Measurements from ENCODE around the gene METRN.
A peak's percentile ranks its signal among the peaks of the same experiment; 100 is the strongest.
"Not testable (repeated sequence)": the region's sequence is repeated elsewhere in the genome, so short reads cannot be mapped to it uniquely, and the experiment has no call there.

METRN gene

DNA sequence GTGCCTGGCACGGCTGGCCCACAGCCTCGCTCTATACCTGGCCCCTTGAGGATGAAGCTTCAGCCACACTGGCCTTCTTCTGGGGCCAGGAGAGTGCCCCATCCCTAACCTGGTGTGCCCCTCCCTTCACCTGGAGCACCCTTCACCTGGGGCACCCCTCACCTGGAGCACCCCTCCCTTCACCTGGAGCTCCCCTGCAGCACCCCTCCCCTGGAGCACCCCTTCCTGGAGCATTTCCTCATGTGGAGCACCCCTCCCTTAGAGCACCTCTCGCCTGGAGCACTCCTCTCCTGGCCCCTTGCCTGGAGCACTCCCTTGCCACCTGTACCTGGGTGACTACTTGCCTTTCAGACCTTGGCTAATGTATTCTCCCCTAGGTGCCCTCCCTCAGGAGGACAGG lies 6.9 kb upstream of the METRN start:
- H3K4me3 Mint-ChIP-seq = no peak overlapping the region
- H3K9me3 Mint-ChIP-seq (ENCODE audit: low read depth) = no peaks in the 10 kb centered on the region
- H3K27ac Mint-ChIP-seq = no peak overlapping the region
- peaks cover 6% of the 10 kb centered on the region for H3K4me1 Mint-ChIP-seq (ENCODE audit: low read depth)
- no peaks in the 10 kb centered on the region for H3K36me3 Mint-ChIP-seq
- H3K27me3 Mint-ChIP-seq = peaks cover 15% of the 10 kb centered on the region

GRCh38 chr16:708959-709358 lies 6.0 kb upstream of the METRN start:
- peaks cover 6% of the 10 kb centered on the region for H3K4me1 Mint-ChIP-seq (ENCODE audit: low read depth)
- no peak overlapping the region for H3K4me3 Mint-ChIP-seq
- H3K9me3 Mint-ChIP-seq (ENCODE audit: low read depth) = no peaks in the 10 kb centered on the region
- H3K27ac Mint-ChIP-seq = no peak overlapping the region
- H3K36me3 Mint-ChIP-seq = no peaks in the 10 kb centered on the region
- peaks cover 15% of the 10 kb centered on the region for H3K27me3 Mint-ChIP-seq

- Mint-ChIP-seq H3K4me1 (ENCODE audit: low read depth) (peaks cover 6% of the 10 kb centered on the region), H3K4me3 (no peak overlapping the region), H3K9me3 (ENCODE audit: low read depth) (no peaks in the 10 kb centered on the region), H3K27me3 (peaks cover 15% of the 10 kb centered on the region), H3K27ac (no peak overlapping the region), H3K36me3 (no peaks in the 10 kb centered on the region)
Observed at GRCh38 chr16:709566-710499, 5.1 kb upstream of the METRN start.

- Mint-ChIP-seq H3K9me3 (ENCODE audit: low read depth) (no peaks in the 10 kb centered on the region), H3K27ac (no peak overlapping the region), H3K27me3 (peaks cover 15% of the 10 kb centered on the region), H3K36me3 (no peaks in the 10 kb centered on the region), H3K4me1 (ENCODE audit: low read depth) (peaks cover 6% of the 10 kb centered on the region), H3K4me3 (no peak overlapping the region)
Observed at GRCh38 chr16:710500-711075, 4.3 kb upstream of the METRN start.

- H3K4me1 Mint-ChIP-seq (ENCODE audit: low read depth) = peaks cover 8% of the 10 kb centered on the region
- H3K27ac Mint-ChIP-seq = no peak overlapping the region
- H3K9me3 Mint-ChIP-seq (ENCODE audit: low read depth) = no peaks in the 10 kb centered on the region
- H3K27me3 Mint-ChIP-seq = peaks cover 15% of the 10 kb centered on the region
- H3K36me3 Mint-ChIP-seq = no peaks in the 10 kb centered on the region
- H3K4me3 Mint-ChIP-seq = no peak overlapping the region
Observed at GRCh38 chr16:711084-711483, 3.8 kb upstream of the METRN start.

DNA sequence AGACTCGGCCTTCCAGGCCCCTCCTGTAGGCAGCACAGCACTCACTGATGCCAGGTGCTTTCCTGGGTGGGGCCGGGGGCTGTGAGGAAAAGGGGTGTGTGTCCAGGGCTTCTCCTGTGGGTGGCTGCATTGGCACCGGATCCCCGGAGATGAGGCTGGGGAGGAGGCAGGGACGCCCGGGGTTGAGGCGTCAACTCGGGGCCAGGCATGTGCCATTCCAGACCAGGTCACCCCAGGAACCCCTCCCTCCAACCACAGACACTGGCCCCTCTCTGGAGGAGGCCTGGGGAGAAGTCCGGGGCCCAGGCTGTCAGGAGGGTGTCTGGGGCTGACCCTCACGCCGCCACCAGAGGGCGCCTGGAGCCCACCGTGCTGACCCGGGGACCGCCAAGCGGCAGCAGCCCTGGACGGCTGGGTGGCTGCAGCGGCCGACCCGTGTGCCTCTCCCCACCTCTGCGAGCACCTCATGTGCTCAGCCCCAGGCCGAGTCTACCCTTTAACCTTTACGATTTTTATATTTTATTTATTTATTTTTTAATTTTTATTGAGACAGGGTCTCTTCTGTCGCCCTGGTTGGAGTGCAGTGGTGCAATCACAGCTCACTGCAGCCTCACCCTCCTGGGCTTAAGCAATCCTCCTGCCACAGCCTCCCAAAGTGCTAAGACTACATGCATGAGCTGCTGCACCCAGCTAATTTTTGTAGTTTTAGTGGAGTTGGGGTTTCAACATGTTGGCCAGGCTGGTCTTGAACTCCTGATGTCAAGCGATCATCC lies 3.2 kb upstream of the METRN start:
- no peak overlapping the region for H3K27ac Mint-ChIP-seq

GRCh38 chr16:712740-713250 lies 2.1 kb upstream of the METRN start:
- not testable (repeated sequence) for H3K36me3 Mint-ChIP-seq; H3K4me1 Mint-ChIP-seq (ENCODE audit: low read depth); H3K4me3 Mint-ChIP-seq; H3K9me3 Mint-ChIP-seq (ENCODE audit: low read depth); H3K27ac Mint-ChIP-seq
- H3K27me3 Mint-ChIP-seq = peaks cover 13% of the 10 kb centered on the region

More for the DNA sequence above, 3.2 kb upstream of the METRN start:
- peaks cover 7% of the 10 kb centered on the region for H3K4me1 Mint-ChIP-seq (ENCODE audit: low read depth)
- H3K9me3 Mint-ChIP-seq (ENCODE audit: low read depth) = no peaks in the 10 kb centered on the region
- H3K36me3 Mint-ChIP-seq = no peaks in the 10 kb centered on the region
- H3K27me3 Mint-ChIP-seq = peaks cover 15% of the 10 kb centered on the region
- no peak overlapping the region for H3K4me3 Mint-ChIP-seq

DNA sequence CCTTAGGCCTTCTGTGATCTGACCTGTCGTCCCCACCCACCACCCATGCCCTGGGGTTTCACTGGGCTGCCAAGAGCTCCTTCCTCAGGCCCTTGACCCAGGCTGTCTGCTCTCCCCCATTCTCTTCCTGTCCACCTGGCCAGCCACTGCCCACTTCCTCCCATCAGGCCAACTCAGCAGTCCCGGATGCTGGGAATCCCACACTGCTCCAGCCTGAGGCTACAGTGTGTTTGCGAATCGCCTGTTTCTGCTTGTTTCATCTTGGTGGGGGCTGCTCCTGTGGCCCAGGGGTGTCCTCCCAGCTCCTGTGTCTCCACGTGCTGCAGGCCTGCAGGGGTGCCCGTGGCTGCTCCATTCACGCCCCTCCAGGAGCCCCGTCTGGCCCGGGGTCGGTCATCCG lies 839 bp upstream of the METRN start:
- H3K27me3 Mint-ChIP-seq = peaks cover 3% of the 10 kb centered on the region
- H3K4me1 Mint-ChIP-seq (ENCODE audit: low read depth) = peaks cover 10% of the 10 kb centered on the region
- H3K36me3 Mint-ChIP-seq = no peaks in the 10 kb centered on the region
- no peak overlapping the region for H3K27ac Mint-ChIP-seq
- H3K4me3 Mint-ChIP-seq = peak overlapping the region; percentile 3
- H3K9me3 Mint-ChIP-seq (ENCODE audit: low read depth) = no peaks in the 10 kb centered on the region

DNA sequence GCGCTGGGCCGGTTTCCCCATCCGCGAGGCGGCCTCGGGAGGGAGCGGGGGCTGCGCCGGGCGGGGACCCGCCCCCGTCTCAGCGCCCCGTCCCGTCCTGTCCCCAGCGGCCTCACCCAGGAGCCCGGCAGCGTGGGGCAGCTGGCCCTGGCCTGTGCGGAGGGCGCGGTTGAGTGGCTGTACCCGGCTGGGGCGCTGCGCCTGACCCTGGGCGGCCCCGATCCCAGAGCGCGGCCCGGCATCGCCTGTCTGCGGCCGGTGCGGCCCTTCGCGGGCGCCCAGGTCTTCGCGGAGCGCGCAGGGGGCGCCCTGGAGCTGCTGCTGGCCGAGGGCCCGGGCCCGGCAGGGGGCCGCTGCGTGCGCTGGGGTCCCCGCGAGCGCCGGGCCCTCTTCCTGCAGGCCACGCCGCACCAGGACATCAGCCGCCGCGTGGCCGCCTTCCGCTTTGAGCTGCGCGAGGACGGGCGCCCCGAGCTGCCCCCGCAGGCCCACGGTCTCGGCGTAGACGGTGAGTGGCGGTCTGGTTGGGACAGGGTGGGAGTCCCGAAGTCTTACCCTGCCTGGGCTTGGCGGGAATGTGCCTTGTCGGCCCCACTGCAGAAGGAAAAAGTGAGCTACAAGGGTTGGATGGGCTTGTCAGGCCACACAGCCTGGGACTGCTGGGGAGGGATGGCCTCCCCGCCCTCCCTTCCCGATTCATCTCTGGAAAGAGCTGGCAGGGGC lies 720 bp downstream of the METRN start:
- Mint-ChIP-seq H3K27ac (no peak overlapping the region), H3K4me1 (ENCODE audit: low read depth) (peaks cover 20% of the 10 kb centered on the region), H3K9me3 (ENCODE audit: low read depth) (no peaks in the 10 kb centered on the region), H3K27me3 (peaks cover 3% of the 10 kb centered on the region), H3K36me3 (no peaks in the 10 kb centered on the region), H3K4me3 (peak overlapping the region; percentile 78)

GRCh38 chr16:716200-716568 lies 1.3 kb downstream of the METRN start:
- Mint-ChIP-seq H3K9me3 (ENCODE audit: low read depth) (no peaks in the 10 kb centered on the region), H3K36me3 (no peaks in the 10 kb centered on the region), H3K27ac (no peak overlapping the region), H3K4me1 (ENCODE audit: low read depth) (peaks cover 20% of the 10 kb centered on the region), H3K4me3 (peak overlapping the region; percentile 78), H3K27me3 (peaks cover 3% of the 10 kb centered on the region)

DNA sequence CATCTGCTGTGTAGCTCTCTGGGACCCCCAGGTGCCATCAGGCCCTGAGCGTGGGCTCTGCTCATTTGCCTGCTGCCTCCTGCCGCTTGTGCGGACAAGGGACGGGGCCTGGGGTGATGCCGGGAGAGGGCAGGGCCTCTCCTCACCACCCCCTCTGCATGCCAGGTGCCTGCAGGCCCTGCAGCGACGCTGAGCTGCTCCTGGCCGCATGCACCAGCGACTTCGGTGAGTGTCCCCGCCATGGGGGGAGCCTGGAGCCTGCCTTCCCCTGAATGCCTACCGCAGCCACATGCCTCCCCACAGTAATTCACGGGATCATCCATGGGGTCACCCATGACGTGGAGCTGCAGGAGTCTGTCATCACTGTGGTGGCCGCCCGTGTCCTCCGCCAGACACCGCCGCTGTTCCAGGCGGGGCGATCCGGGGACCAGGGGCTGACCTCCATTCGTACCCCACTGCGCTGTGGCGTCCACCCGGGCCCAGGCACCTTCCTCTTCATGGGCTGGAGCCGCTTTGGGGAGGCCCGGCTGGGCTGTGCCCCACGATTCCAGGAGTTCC lies 1.9 kb downstream of the METRN start:
- no peaks in the 10 kb centered on the region for H3K36me3 Mint-ChIP-seq
- H3K4me3 Mint-ChIP-seq = no peak overlapping the region
- H3K27me3 Mint-ChIP-seq = peaks cover 3% of the 10 kb centered on the region
- no peaks in the 10 kb centered on the region for H3K9me3 Mint-ChIP-seq (ENCODE audit: low read depth)
- H3K4me1 Mint-ChIP-seq (ENCODE audit: low read depth) = peaks cover 20% of the 10 kb centered on the region
- H3K27ac Mint-ChIP-seq = no peak overlapping the region

GRCh38 chr16:717450-718245 lies 2.7 kb downstream of the METRN start:
- H3K4me3 Mint-ChIP-seq = no peak overlapping the region
- H3K4me1 Mint-ChIP-seq (ENCODE audit: low read depth) = peaks cover 22% of the 10 kb centered on the region
- no peaks in the 10 kb centered on the region for H3K36me3 Mint-ChIP-seq
- peaks cover 2% of the 10 kb centered on the region for H3K27me3 Mint-ChIP-seq
- H3K27ac Mint-ChIP-seq = no peak overlapping the region
- no peaks in the 10 kb centered on the region for H3K9me3 Mint-ChIP-seq (ENCODE audit: low read depth)

DNA sequence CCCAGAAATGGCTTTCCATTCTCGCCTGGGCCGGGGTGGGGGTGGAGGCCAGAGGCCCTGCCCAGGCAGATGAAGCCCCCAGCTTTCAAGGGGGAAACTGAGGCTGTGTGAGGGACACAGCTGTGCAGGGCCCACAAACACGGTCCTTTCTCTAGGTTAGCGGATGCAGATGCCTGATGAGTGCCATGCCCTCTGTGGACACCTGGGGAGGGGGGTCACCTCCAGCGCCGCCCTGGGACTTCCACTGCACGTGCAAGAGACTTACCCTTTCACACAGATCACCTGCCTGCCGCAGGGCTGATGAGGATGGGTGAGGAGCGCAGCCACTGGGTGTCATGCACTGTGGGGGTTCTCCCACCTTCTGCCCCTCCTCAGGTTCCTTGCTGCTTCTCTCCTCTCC lies 3.5 kb downstream of the METRN start:
- Mint-ChIP-seq H3K9me3 (ENCODE audit: low read depth) (no peaks in the 10 kb centered on the region), H3K27ac (no peak overlapping the region), H3K36me3 (no peaks in the 10 kb centered on the region), H3K27me3 (no peaks in the 10 kb centered on the region), H3K4me3 (peak overlapping the region; percentile 68), H3K4me1 (ENCODE audit: low read depth) (peaks cover 24% of the 10 kb centered on the region)

GRCh38 chr16:718922-719321 lies 4.0 kb downstream of the METRN start:
- peak overlapping the region; percentile 68 for H3K4me3 Mint-ChIP-seq
- no peaks in the 10 kb centered on the region for H3K27me3 Mint-ChIP-seq
- peaks cover 26% of the 10 kb centered on the region for H3K4me1 Mint-ChIP-seq (ENCODE audit: low read depth)
- no peaks in the 10 kb centered on the region for H3K36me3 Mint-ChIP-seq
- H3K27ac Mint-ChIP-seq = peak overlapping the region; percentile 68
- H3K9me3 Mint-ChIP-seq (ENCODE audit: low read depth) = no peaks in the 10 kb centered on the region

Data from activated naive CD8-positive, alpha-beta T cell (primary cell).